Thyroid gland (tissue), 4 donors: ENCODE measurements around the gene SIRPA. TPM values are rescaled to one million over a fixed set of nuclear protein-coding genes. Genes with fewer than 3 reads are reported as not detected.

ENCODE experiments used
- DNase-seq, 2 donors: peaks; one replicate each; pipeline ENCODE4 v3.0.0-alpha.2; 2019
- H3K27ac ChIP-seq, 3 donors: fragments of 200-600 bp; sonication (generic); 1 replicate in 2 of 3; 2 replicates in 1 of 3; pipeline ENCODE4 v1.5.1; 2016 to 2019; ENCODE audit warnings: mild to moderate bottlenecking in 1 of 3, moderate library complexity in 1 of 3
- H3K27me3 ChIP-seq: fragments of 200-600 bp; sonication (generic); one replicate; pipeline ENCODE4 v1.5.1; 2019
- H3K36me3 ChIP-seq, 2 donors: fragments of 200-600 bp; sonication (generic); one replicate each; pipeline ENCODE4 v1.5.1; 2016 to 2019
- H3K4me1 ChIP-seq, 2 donors: fragments of 200-600 bp; sonication (generic); one replicate each; pipeline ENCODE4 v1.5.1; 2017 to 2019
- H3K4me3 ChIP-seq, 3 donors: fragments of 200-600 bp; sonication (generic); replicated peaks in 1 of 3; 1 replicate in 2 of 3; 2 replicates in 1 of 3; pipeline ENCODE4 v1.5.1; 2016; ENCODE audit warnings: mild to moderate bottlenecking in 1 of 3
- H3K9me3 ChIP-seq: fragments of 200-600 bp; sonication (generic); one replicate; pipeline ENCODE4 v1.5.1; 2017
- POLR2A ChIP-seq, 2 donors: fragments of 450-650 bp; IDR thresholded peaks; one replicate each; pipeline ENCODE4 v1.6.1; 2017; ENCODE audit warnings: antibody characterized with exemption in 2 of 2, mild to moderate bottlenecking in 2 of 2, moderate library complexity in 1 of 2
- WGBS, 2 donors: methylation state at CpG; one replicate each; pipeline ENCODE4 v1.1.5; 2017; 5-methylcytosine and 5-hydroxymethylcytosine counted together
- intact Hi-C: fragments of 100-400 bp; cut with DNase I; formaldehyde crosslinking; loops from one replicate; pipeline ENCODE4 v1.15.1; 2023
- total RNA-seq, 4 donors: library from RNA; depleted of rRNA; stranded (reverse); fragments of >200 nt; gene quantifications; one replicate each; pipeline ENCODE4 v1.2.3, GENCODE V29; 2016
- TF ChIP-seq, protein P1 (sequence below), 6 experiments: fragments of 200-600 bp in 3 of 6; fragments of 450-650 bp in 3 of 6; sonication (generic) in 3 of 6; IDR thresholded peaks; one replicate each; pipeline ENCODE4 v1.5.1; 2016 to 2019; ENCODE audit warnings: antibody characterized with exemption in 6 of 6, mild to moderate bottlenecking in 2 of 6, inconsistent platforms in 1 of 6, moderate library complexity in 1 of 6

Gene SIRPA
- total RNA-seq, 4 donors from 2014 or later = 14.1 to 35.1 (median 25.4) TPM

DNA sequence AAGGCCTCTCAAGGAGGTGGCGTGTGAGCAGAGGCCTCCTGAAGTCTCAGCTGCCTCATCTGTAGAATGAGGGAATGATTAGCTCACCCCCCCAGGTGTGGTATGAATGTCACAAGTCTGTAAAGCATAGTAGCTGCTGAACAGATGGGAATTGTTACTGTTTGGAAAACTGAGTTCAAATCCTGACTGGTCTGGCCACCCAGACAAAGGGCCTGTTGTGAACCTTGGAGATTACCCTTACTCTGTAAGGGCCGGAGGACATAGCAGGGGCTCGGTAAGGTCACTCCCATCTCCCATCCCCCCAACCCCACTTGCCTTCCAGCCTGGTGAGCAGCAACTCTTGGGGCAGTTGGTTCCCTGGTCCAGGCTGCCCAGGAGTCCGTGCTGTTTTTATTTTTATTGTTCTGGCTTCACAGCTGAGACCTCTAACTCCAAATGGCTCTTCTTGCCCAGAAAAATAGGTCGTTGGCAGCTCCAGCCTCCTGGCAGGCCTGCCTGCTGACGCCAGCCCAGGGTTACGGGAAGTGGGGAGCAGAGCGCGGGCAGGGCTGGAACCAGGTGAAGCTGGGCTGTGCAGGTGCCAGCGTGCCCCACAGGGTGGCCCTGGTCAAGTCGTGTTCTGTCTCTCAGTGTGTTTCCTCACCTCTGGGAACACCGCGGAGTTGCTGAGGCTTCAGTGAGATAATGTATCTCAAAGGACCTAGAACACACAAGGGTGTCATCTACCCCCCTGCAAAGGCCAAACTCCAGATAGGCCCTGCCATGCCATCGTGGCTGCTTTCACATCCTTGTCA is 4.5 kb upstream of the SIRPA start:
- H3K27ac ChIP-seq = no peak overlapping the region
- no peak for DNase-seq
- H3K36me3 ChIP-seq = no peaks in the 10 kb centered on the region
- H3K4me1 ChIP-seq = peaks cover 8 to 9% of the 10 kb centered on the region in 2 donors
- 79% methylated on average over 10 to 14 of the region's 14 CpGs for WGBS, 2 donors
- no peak for TF ChIP-seq POLR2A (IDR thresholded peaks at IDR 0.05)
- TF ChIP-seq, protein P1, sequence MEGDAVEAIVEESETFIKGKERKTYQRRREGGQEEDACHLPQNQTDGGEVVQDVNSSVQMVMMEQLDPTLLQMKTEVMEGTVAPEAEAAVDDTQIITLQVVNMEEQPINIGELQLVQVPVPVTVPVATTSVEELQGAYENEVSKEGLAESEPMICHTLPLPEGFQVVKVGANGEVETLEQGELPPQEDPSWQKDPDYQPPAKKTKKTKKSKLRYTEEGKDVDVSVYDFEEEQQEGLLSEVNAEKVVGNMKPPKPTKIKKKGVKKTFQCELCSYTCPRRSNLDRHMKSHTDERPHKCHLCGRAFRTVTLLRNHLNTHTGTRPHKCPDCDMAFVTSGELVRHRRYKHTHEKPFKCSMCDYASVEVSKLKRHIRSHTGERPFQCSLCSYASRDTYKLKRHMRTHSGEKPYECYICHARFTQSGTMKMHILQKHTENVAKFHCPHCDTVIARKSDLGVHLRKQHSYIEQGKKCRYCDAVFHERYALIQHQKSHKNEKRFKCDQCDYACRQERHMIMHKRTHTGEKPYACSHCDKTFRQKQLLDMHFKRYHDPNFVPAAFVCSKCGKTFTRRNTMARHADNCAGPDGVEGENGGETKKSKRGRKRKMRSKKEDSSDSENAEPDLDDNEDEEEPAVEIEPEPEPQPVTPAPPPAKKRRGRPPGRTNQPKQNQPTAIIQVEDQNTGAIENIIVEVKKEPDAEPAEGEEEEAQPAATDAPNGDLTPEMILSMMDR (IDR thresholded peaks at IDR 0.05) = no peak
- no peak overlapping the region for H3K4me3 ChIP-seq
- H3K27me3 ChIP-seq = no peaks in the 10 kb centered on the region
- no peaks in the 10 kb centered on the region for H3K9me3 ChIP-seq
- intact Hi-C loops = no loop called here

DNA sequence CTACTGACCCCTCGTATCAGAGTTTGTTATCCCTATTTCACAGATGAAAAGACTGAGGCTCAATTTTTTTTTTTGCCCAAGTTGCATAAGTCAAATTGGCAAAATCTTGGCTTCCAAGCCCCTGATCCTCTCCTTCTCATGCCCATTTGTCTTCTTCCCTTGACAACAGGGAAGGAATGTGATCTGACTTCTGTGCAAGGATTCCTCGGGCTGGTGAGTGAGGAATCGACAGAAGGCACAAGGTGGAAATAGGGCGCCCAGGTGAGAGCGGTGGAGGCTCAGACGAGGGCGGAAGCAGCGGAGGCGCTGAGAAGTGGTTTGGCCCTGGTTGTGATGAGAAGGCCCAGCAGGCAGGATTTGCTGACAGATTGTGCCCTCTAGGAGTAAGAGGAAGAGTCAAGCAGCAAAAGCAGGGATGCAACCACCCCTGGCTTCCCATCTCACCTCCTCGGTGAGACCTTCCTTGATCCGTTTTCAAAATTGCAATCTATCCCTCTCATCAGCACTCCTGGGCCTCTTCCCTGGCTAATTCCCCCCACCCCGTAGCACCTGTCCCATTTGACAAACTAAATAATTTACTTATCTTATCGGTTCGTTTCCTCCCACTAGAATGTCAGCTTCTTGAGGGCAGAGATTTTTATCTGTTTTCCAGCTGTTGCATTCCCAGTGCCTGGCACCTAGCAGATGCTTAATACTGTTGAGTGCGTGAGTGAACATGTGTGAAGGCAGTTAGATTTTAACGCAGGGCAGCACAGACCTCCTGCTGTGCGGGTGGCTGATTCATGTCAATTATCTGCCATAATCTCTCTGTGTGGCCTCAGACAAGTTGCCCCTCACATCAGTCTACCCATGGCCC is 3.7 kb upstream of the SIRPA start:
- Histone ChIP-seq H3K4me3 (no peak overlapping the region), H3K36me3 (no peaks in the 10 kb centered on the region), H3K4me1 (peaks cover 11% of the 10 kb centered on the region in 2 donors), H3K27me3 (no peaks in the 10 kb centered on the region), H3K27ac (no peak overlapping the region), H3K9me3 (no peaks in the 10 kb centered on the region)
- no peak for DNase-seq
- intact Hi-C loops = no loop called here
- 81 to 82% methylated on average over 17 of the region's 17 CpGs for WGBS, 2 donors
- TF ChIP-seq, protein P1 (IDR thresholded peaks at IDR 0.05) = no peak
- no peak for TF ChIP-seq POLR2A (IDR thresholded peaks at IDR 0.05)

DNA sequence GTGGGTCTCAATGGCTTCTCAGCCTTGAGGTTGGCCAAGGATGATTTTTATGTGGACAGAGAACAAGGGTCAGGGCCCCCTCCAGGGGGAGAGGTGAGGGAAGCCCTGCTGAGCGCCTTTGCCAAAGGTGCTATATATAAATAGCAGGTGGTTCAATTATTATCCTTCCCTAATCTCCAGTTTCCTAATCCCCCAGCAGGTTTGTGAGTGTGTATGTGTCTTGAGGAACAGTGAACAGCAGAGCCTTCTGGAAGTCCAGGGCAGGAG is 3.2 kb upstream of the SIRPA start:
- no peak for DNase-seq
- Histone ChIP-seq H3K4me3 (no peak overlapping the region), H3K27ac (no peak overlapping the region), H3K36me3 (no peaks in the 10 kb centered on the region), H3K9me3 (no peaks in the 10 kb centered on the region), H3K27me3 (no peaks in the 10 kb centered on the region), H3K4me1 (peaks cover 11% of the 10 kb centered on the region in 2 donors)
- WGBS, 2 donors = 93 to 100% methylated on average over 1 of the region's 1 CpG
- intact Hi-C loops = no loop called here
- no peak for TF ChIP-seq POLR2A (IDR thresholded peaks at IDR 0.05)
- TF ChIP-seq, protein P1 (IDR thresholded peaks at IDR 0.05) = no peak

DNA sequence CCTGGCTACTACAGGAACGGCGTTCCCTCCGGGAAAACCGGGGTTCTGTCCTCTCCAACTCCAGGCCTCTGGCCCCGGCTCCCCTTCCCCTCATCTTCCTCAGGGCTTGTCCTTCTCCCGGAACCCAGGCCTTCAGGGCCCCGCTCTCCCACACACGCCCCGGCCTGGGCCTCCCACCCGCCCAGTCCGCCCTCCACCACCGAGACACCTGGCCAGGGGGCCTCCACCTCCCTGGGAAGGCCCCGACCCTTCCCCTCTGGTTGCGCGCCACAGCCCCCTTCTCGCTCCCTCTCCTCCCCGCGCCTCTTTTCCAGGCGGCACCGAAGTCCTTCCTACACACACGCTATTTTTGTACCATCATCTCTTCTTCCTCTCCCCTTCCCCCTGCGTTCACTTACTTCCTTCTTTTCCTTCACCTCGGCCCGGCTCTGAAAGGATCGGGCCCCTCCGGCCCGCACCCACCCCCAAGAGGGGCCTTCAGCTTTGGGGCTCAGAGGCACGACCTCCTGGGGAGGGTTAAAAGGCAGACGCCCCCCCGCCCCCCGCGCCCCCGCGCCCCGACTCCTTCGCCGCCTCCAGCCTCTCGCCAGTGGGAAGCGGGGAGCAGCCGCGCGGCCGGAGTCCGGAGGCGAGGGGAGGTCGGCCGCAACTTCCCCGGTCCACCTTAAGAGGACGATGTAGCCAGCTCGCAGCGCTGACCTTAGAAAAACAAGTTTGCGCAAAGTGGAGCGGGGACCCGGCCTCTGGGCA is 1.3 kb upstream of the SIRPA start:
- Histone ChIP-seq H3K27ac (peak overlapping the region; percentile 41 to 73 (median 67)), H3K4me1 (peaks cover 11% of the 10 kb centered on the region in 2 donors)
- 28 to 41% methylated on average over 35 to 46 of the region's 54 CpGs for WGBS, 2 donors

More for the DNA sequence above, 1.3 kb upstream of the SIRPA start:
- Histone ChIP-seq H3K27me3 (no peaks in the 10 kb centered on the region), H3K36me3 (no peaks in the 10 kb centered on the region), H3K9me3 (no peaks in the 10 kb centered on the region), H3K4me3 (peak overlapping the region in 1 of 3 donors; percentile 72)
- TF ChIP-seq, protein P1 (IDR thresholded peaks at IDR 0.05) = no peak
- no peak for TF ChIP-seq POLR2A (IDR thresholded peaks at IDR 0.05)
- no peak for DNase-seq
- intact Hi-C loops = no loop called here
